Right lobe of liver (tissue), 6 donors: ENCODE results near the gene ITPKC. TPM values are rescaled to one million over a fixed set of nuclear protein-coding genes. Genes with fewer than 3 reads are reported as not detected.

Experiments used
- ATAC-seq, 4 donors: fragments of 200-7000 bp; cut with Tn5 transposase; one replicate each; pipeline ENCODE4 v1.9.1; 2020; ENCODE audit warnings: mild to moderate bottlenecking in 4 of 4, moderate library complexity in 4 of 4
- DNase-seq, 3 donors: peaks; one replicate each; pipeline ENCODE4 v3.0.0-alpha.2; 2020
- H3K27ac ChIP-seq, 3 donors: fragments of 200-600 bp; one replicate each; pipeline ENCODE4 v1.8.0; 2022
- H3K27me3 ChIP-seq, 2 donors: fragments of 200-600 bp; one replicate each; pipeline ENCODE4 v1.8.0; 2022
- H3K36me3 ChIP-seq, 4 donors: fragments of 200-600 bp; sonication (generic) in 1 of 4; one replicate each; pipeline versions ENCODE4 v1.5.1 to v1.8.0; 2017 to 2022; ENCODE audit warnings: control low read depth in 1 of 4
- H3K4me1 ChIP-seq, 4 donors: fragments of 200-600 bp; sonication (generic) in 1 of 4; one replicate each; pipeline versions ENCODE4 v1.5.1 to v1.8.0; 2017 to 2022; ENCODE audit warnings: control low read depth in 1 of 4
- H3K4me3 ChIP-seq, 3 donors: fragments of 200-600 bp; one replicate each; pipeline ENCODE4 v1.8.0; 2022
- H3K9me3 ChIP-seq, 4 donors: fragments of 200-600 bp; sonication (generic) in 1 of 4; one replicate each; pipeline versions ENCODE4 v1.5.1 to v1.8.0; 2017 to 2022; ENCODE audit warnings: control low read depth in 1 of 4
- POLR2A ChIP-seq: fragments of 450-650 bp; IDR thresholded peaks from one replicate; pipeline ENCODE4 v1.6.1; 2017; ENCODE audit warnings: antibody characterized with exemption, mild to moderate bottlenecking
- WGBS: methylation state at CpG from one replicate; pipeline ENCODE4 v1.1.6; 2018; ENCODE audit warnings: low coverage, low lambda C conversion rate; ENCODE audit not compliant: insufficient coverage; ENCODE audit errors: missing lambda C conversion rate; 5-methylcytosine and 5-hydroxymethylcytosine counted together
- intact Hi-C, 2 donors: fragments of 100-400 bp; cut with DNase I; formaldehyde crosslinking; loops; one replicate each; pipeline versions ENCODE4 v1.11.2 to v1.14.1; 2022
- total RNA-seq, 6 experiments: library from RNA; depleted of rRNA in 2 of 6; stranded (reverse); fragments of >200 nt in 2 of 6; fragmentation: NEBNext Ultra II Directional in 3 of 6; extraction: Animal tissue kit (Norgen Biotek cat#: 25700) in 3 of 6; gene quantifications; one replicate each; pipeline versions ENCODE4 v1.1.0 to v1.2.4, GENCODE V29; 2016 to 2023
- TF ChIP-seq, protein P1 (sequence below), 4 donors: fragments of 200-600 bp in 3 of 4; fragments of 450-650 bp in 1 of 4; IDR thresholded peaks; one replicate each; pipeline versions ENCODE4 v1.5.1 to v1.8.0; 2016 to 2022; ENCODE audit warnings: antibody characterized with exemption in 4 of 4, mild to moderate bottlenecking in 2 of 4
- donor health status: DM: no; HTN: yes; CAD: no.
- donor health status: DM: no; HTN: no; CAD: no.
- donor health status: DM: no; HTN: no; CAD: no.
- donor health status: DM: no; HTN: yes; CAD: no.
- donor health status: DM: no; HTN: yes; CAD: no.

ITPKC gene
- total RNA-seq, 6 experiments from 2014 or later, result 6.8 to 19.7 (median 11.1) TPM

DNA sequence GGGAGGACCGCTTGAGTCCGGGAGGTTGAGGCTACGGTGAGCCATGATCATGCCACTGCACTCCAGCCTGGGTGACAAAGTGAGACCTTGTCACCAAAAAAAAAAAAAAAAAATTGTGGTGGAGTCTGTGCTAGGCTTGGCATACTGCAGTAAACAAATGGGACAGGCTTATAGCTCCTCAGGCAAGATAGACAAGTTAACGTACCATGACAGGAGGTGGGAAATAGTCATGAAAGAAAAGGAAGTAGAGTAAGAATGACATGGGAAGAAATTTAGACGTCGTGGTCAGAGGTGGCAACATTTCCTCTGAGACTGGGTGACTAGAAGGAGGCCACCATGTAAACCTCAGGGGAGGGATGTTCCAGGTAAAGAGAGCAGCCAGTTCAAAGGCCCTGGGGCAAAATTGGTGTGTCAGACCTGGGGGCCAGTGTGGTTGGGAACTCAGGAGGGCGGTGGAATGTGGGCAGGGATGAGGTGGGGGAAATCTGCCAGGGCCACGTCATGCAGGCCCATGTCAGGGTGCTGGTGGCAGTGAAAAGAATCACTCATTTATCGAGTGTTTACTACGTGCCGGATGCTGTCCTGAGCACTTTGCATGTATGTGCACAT is 39.7 kb downstream of the ITPKC start:
- WGBS, result 53% methylated on average over 5 of the region's 11 CpGs
- H3K36me3 ChIP-seq, result peaks cover 6 to 57% (median 34%) of the 10 kb centered on the region in 4 donors
- DNase-seq, result no peak
- H3K9me3 ChIP-seq, result no peaks in the 10 kb centered on the region
- TF ChIP-seq, protein P1, sequence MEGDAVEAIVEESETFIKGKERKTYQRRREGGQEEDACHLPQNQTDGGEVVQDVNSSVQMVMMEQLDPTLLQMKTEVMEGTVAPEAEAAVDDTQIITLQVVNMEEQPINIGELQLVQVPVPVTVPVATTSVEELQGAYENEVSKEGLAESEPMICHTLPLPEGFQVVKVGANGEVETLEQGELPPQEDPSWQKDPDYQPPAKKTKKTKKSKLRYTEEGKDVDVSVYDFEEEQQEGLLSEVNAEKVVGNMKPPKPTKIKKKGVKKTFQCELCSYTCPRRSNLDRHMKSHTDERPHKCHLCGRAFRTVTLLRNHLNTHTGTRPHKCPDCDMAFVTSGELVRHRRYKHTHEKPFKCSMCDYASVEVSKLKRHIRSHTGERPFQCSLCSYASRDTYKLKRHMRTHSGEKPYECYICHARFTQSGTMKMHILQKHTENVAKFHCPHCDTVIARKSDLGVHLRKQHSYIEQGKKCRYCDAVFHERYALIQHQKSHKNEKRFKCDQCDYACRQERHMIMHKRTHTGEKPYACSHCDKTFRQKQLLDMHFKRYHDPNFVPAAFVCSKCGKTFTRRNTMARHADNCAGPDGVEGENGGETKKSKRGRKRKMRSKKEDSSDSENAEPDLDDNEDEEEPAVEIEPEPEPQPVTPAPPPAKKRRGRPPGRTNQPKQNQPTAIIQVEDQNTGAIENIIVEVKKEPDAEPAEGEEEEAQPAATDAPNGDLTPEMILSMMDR (IDR thresholded peaks at IDR 0.05), result no peak
- no peak for TF ChIP-seq POLR2A
- H3K4me3 ChIP-seq, result no peak overlapping the region
- ATAC-seq, result no peak
- intact Hi-C loops, result no loop called here
- no peaks in the 10 kb centered on the region for H3K27me3 ChIP-seq
- peaks cover 0 to 39% (median 17%) of the 10 kb centered on the region in 4 donors for H3K4me1 ChIP-seq
- H3K27ac ChIP-seq, result no peak overlapping the region

DNA sequence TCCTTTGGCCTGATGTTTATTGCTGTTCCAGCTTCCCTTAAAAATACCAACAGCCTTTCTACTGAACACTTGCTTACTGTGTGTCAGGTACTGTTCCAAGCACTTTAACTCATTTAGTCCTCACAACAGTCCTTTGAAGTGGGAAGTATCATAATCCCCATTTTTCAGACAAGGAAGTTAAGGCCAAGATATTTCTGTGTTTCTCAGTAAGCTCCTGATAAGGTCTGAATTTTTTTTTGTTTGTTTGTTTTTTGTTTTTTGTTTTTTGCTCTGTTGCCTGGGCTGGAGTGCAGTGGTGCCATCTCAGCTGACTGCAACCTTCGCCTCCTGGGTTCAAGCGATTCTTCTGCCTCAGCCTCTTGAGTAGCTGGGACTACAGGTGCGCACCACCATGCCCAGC is 41.6 kb downstream of the ITPKC start:
- Histone ChIP-seq H3K4me3 (no peak overlapping the region), H3K36me3 (peaks cover 17 to 76% (median 48%) of the 10 kb centered on the region in 4 donors), H3K27ac (no peak overlapping the region), H3K4me1 (peaks cover 0 to 34% (median 11%) of the 10 kb centered on the region in 4 donors), H3K9me3 (no peaks in the 10 kb centered on the region), H3K27me3 (no peaks in the 10 kb centered on the region)
- ATAC-seq, result no peak
- DNase-seq, result no peak
- no peak for TF ChIP-seq POLR2A
- TF ChIP-seq, protein P1 (IDR thresholded peaks at IDR 0.05), result no peak
- intact Hi-C loops, result no loop called here
- 94% methylated on average over 2 of the region's 3 CpGs for WGBS

DNA sequence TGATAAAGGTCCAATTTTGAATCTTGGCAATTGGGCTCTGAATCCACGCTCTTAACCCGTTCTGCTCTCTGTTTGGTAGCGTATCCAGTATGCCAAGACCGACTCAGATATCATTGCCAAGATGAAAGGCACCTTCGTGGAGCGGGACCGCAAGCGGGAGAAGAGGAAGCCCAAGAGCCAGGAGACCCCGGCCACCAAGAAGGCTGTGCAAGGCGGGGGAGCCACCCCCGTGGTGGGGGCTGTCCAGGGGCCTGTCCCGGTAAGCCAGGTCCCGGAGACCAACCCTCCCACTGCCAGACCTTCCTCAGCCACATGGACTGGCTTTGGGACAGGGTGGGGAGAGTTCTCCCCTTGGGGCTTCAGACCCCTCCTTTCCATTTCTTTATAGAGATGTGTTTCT is 42.4 kb downstream of the ITPKC start:
- H3K4me3 ChIP-seq, result no peak overlapping the region
- ATAC-seq (no peak), DNase-seq (no peak)
- H3K27me3 ChIP-seq, result no peaks in the 10 kb centered on the region
- H3K36me3 ChIP-seq, result peaks cover 22 to 84% (median 55%) of the 10 kb centered on the region in 4 donors
- peaks cover 0 to 26% (median 7%) of the 10 kb centered on the region in 4 donors for H3K4me1 ChIP-seq
- intact Hi-C loops, result no loop called here
- 83% methylated on average over 1 of the region's 13 CpGs for WGBS
- TF ChIP-seq, protein P1 (IDR thresholded peaks at IDR 0.05), result no peak
- no peak for TF ChIP-seq POLR2A
- no peaks in the 10 kb centered on the region for H3K9me3 ChIP-seq
- no peak overlapping the region for H3K27ac ChIP-seq

DNA sequence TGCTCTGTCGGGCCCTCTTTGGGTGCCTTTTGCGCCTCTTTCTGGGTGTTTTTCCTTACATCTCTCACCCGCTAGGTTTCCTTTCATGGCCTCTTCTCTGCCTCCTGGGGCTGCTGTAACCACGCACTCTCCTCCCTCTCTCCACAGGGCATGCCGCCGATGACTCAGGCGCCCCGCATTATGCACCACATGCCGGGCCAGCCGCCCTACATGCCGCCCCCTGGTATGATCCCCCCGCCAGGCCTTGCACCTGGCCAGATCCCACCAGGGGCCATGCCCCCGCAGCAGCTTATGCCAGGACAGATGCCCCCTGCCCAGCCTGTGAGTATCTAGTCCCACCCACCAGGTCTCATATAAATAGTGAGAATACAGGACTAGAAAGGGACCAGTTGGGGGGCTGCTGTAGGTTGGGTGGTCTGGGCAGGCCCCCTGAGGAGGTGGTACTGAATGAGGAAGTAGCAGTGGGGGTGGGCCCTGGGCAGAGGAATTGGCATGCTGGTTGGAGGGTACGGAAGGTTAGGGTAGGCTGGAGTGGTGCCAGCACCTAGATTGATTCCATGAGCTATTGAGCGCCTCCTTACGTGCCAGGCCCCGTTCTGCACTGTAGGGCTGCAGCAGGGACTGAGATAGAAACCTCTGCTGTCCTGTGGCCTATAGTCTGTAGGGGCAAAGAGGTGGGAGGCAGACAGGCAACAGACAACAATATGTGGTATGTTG is 46.0 kb downstream of the ITPKC start:
- no peaks in the 10 kb centered on the region for H3K4me1 ChIP-seq
- no peaks in the 10 kb centered on the region for H3K27me3 ChIP-seq
- peaks cover 38 to 91% (median 60%) of the 10 kb centered on the region in 4 donors for H3K36me3 ChIP-seq
- WGBS, result 94% methylated on average over 5 of the region's 17 CpGs
- H3K27ac ChIP-seq, result peak overlapping the region in 2 of 3 donors; percentile 0 to 38
- TF ChIP-seq POLR2A, result no peak
- TF ChIP-seq, protein P1 (IDR thresholded peaks at IDR 0.05), result no peak
- no peak for ATAC-seq
- no peaks in the 10 kb centered on the region for H3K9me3 ChIP-seq
- intact Hi-C loops, result no loop called here
- no peak overlapping the region for H3K4me3 ChIP-seq
- DNase-seq, result no peak
